OCI-M1 (cell line): ENCODE results near the gene DEK.
"Not testable (repeated sequence)": the region's sequence is repeated elsewhere in the genome, so short reads cannot be mapped to it uniquely, and the experiment has no call there.

Experiments
- DNase-seq: peaks from one replicate; lab custom pipeline; 2025; lab: John Stamatoyannopoulos, UW

DEK gene

DNA sequence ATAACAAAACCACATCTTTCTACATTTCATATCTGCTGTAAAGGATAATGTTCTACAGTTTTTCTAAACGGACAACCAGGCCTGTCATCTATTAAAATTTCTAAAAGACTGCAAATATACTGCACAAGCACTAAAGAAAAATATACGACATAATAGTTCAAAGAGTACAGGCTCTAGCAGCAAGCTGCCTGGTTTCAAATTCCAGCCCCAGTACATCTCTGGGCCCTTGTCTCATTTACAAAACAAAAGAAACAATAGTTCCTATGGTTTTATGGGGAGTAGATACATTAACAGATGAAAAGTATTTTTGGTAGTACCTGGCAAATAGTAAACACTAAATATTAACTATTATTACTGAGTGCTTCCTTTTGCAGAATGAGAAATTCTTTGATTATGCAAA is 24.1 kb downstream of the DEK start:
- no peak for DNase-seq

DNA sequence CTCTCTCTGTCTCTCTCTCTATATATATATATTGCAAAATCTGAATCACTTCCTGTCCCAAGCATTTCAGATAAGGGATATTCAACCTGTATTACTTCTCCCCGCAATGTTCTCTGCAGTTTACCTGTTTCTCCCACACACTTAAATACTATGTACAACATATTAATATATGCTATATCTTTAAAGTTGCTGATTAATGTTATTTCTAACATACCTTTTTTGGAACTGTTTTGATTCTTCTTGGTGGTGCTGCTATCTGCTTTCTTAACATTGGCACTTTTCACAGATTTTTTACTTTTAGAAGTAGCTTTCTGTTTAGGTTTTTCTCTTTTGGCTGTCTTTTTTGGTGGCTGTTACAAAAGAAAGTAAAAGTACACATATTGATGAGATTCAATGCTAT is 27.2 kb downstream of the DEK start:
- no peak for DNase-seq

DNA sequence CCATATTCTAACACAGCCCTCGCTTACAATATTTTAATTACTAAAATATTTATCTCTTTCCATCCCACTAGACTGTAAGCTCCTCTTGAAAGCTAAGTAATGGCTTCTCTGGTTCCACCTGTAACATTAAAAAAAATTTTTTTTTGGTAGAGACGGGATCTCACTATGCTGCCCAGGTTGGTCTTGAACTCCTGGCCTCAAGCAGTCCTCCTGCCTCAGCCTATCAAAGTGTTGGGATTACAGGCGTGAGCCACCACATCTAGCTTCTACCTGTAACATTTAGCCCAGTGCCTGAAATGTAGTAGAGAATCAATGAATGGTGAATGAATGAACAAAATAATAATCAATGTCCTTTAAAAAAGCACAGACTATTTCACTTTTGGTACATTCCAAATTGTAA is 28.8 kb downstream of the DEK start:
- no peak for DNase-seq

- DNase-seq = no peak
Measured at GRCh38 chr6:18234564-18234963, 29.8 kb downstream of the DEK start.

GRCh38 chr6:18233770-18234169 is 30.6 kb downstream of the DEK start:
- DNase-seq = not testable (repeated sequence)

DNA sequence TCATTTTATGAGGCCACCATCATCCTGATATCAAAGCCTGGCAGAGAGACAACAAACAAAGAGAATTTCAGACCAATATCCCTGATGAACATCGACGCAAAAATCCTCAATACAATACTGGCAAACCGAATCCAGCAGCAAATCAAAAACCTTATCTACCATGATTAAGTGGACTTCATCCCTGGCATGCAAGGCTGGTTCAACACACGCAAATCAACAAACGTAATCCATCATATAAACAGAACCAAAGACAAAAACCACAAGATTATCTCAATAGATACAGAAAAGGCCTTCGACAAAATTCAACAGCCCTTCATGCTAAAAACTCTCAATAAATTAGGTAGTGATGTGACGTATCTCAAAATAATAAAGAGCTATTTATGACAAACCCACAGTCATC is 32.5 kb downstream of the DEK start:
- DNase-seq = not testable (repeated sequence)

DNA sequence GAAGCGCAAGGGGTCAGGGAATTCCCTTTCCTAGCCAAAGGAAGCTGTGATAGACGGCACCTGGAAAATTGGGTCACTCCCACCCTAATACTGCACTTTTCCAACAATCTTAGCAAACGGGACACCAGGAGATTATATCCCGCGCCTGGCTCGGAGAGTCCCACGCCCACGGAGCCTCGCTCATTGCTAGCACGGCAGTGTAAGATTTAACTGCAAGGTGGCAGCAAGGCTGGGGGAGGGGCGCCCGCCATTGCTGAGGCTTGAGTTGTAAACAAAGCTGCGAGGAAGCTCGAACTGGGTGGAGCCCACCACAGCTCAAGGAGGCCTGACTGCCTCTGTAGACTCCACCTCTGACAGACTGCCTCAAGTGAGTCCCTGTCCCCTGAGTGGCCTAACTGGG is 35.7 kb downstream of the DEK start:
- DNase-seq = not testable (repeated sequence)

GRCh38 chr6:18227166-18227565 is 37.2 kb downstream of the DEK start:
- not testable (repeated sequence) for DNase-seq

DNA sequence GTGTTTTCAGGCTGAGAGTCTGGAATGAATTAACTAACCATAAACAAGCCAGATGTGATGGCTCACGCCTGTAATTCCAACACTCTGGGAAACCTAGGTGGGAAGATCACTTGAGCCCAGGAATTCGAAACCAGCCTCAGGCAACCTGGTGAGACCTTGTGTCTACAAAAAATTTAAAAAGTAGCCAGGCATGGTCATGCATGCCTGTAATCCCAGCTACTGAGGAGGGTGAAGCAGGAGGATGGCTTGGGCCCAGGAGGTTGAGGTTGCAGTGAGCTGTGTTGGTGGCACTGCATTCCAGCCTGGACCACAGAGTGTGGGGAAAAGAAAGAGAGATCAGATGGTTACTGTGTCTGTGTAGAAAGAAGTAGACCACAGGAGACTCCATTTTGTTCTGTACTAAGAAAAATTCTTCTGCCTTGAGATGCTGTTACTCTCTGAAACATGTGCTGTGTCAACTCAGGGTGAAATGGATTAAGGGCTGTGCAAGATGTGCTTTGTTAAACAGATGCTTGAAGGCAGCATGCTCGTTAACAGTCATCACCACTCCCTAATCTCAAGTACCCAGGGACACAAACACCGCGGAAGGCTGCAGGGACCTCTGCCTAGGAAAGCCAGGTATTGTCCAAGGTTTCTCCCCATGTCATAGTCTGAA is 37.8 kb downstream of the DEK start:
- DNase-seq = not testable (repeated sequence)

DNA sequence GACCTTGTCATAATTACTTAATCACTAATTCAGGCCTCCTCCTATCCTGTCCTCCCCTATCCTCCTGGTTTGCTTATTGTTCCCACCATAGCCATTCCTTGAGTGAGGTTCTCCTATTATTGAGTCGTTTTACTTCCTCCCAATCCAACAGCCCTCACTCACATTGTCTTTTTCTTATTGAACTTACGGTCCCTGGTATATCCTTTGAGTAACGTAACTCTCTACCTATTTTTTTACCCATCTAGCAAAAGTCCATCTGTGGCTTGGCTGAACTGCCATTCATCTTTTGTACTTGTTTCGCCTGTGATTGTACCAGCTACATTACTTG is 43.1 kb downstream of the DEK start:
- no peak for DNase-seq

GRCh38 chr6:18219591-18219990 is 44.7 kb downstream of the DEK start:
- DNase-seq = no peak

DNA sequence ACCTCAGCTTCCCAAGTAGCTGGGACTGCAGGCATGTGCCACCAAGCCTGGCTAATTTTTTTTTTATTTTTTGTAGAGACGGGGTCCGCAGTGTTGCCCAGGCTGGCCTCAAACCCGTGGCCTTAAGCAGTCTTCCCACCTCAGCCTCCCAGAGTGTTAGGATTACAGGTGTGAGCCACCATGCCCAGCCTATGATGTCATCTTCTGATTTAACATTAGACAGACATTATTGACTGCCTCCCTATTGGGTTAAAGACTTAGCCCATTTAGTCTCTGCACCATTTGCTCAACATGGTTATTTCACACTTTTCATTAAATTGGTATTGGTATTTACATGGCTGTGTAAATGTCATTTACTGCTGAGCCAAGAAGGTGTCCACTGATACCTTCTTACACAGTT is 46.1 kb downstream of the DEK start:
- no peak for DNase-seq

DNA sequence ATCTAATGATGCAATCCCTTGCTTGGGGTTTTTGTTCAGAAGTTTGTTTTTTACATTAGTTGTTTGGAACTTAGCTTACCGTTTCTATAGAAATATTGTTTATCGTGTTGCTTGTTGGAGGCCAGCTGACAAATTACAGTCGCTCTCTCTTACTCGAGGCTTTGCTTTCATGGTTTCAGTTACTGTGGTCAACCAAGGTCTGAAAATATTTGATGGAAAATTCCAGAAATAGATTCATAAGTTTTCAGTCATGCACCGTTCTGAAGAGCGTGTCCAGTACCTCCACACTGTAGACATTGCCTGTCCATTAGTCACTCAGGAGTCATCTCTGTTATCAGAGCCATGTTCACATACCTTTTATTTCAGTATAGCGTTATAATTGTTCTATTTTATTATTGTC is 47.9 kb downstream of the DEK start:
- DNase-seq = no peak

DNA sequence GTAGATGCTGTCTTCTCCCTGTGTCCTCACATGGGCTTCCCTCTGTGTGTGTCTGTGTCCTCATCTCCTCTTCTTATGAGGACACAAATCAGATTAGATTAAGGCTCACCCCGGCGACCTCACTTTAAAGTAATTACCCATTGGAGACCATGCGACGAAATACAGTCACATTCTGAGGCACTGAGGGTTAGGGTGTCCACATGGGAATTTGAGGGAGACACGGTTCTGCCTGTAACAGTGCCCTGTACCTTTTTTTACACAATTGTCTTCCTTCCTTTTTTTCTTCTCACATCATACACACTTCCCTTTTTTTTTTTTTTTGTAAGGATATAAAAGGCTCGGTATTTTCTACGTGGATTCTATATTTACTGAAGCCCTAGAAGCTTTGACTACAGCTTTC is 48.9 kb downstream of the DEK start:
- peak; percentile 63 for DNase-seq

GRCh38 chr6:18214003-18214402 is 50.3 kb downstream of the DEK start:
- DNase-seq = no peak

- no peak for DNase-seq
Measured at GRCh38 chr6:18213439-18213838, 50.9 kb downstream of the DEK start.

DNA sequence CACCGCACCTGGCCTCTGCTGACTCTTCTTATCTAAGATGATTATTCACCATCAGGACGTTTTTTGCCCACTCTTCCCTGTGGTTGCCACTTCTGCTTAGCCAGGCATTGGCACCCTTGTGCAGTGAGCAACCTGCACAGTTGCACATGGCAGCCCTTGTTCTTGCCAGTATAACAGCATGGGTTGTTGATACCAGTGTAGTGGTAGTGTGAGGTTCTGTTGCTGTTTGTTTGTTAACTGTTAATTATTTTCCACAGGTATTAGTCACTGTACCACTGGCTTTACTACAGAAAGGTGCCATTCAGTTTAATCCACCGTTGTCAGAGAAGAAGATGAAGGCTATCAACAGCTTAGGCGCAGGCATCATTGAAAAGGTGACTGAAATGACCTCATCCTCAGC is 52.1 kb downstream of the DEK start:
- DNase-seq = no peak

GRCh38 chr6:18211338-18211737 is 53.0 kb downstream of the DEK start:
- no peak for DNase-seq

DNA sequence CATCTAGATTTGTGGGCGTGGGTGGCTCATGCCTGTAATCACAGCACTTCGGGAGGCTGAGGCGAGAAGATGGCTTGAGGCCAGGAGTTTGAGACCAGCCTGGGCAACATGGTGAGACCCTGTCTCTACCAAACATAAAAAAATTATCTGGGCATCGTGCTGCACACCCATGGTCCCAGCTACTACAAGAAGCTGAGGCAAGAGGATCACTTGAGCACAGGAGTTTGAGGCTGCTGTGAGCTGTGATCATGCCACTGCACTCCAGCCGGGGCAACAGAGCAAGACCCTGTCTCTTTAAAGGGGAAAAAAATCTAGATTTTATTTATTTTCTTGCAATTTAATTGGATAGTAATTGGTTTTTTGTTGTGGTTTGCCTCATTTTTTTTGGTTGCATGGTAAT is 53.6 kb downstream of the DEK start:
- DNase-seq = no peak

- no peak for DNase-seq
Measured at GRCh38 chr6:18209539-18210197, 54.7 kb downstream of the DEK start.

GRCh38 chr6:18208778-18209177 is 55.6 kb downstream of the DEK start:
- not testable (repeated sequence) for DNase-seq

DNA sequence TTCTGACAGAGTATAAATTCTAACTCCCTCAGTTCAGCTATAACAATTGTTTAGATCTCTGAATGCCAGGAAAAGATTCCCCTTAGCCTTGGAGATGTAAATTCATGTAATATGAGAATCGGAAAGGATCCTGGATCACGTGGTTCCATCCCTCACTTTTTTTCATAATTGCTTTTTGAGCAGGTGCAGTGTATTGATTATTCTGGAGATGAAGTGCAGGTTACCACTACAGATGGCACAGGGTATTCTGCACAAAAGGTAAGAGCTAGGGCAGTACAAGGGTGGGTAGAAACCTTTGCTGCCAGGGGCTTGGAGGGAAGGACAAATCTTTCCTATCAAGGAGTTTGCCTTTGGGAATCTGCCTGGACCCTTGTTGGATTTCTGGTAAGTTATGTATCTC is 56.4 kb downstream of the DEK start:
- DNase-seq = no peak

- DNase-seq = no peak
Measured at GRCh38 chr6:18207438-18207837, 56.9 kb downstream of the DEK start.

- DNase-seq = no peak
Measured at GRCh38 chr6:18206591-18206990, 57.7 kb downstream of the DEK start.
